ENCODE measurements around the gene NACA2. TPM values are rescaled to one million over a fixed set of nuclear protein-coding genes. Genes with fewer than 3 reads are reported as not detected.

NACA2 gene
- total RNA-seq, 1 experiment from 2014 or later: not detected

- peaks cover 13% of the 10 kb centered on the region for H3K9me3 ChIP-seq (replicated peaks)
- H3K27ac ChIP-seq: no peak overlapping the region
- H3K4me1 ChIP-seq: no peaks in the 10 kb centered on the region
- H3K36me3 ChIP-seq: no peaks in the 10 kb centered on the region
- no peaks in the 10 kb centered on the region for H3K27me3 ChIP-seq
- no peak overlapping the region for H3K4me3 ChIP-seq
- DNase-seq: no peak
These were observed 27.9 kb upstream of the NACA2 start for GRCh38 chr17:61618950-61619349.

GRCh38 chr17:61617330-61617729, 26.3 kb upstream of the NACA2 start:
- no peak overlapping the region for H3K4me3 ChIP-seq
- no peak for DNase-seq
- no peaks in the 10 kb centered on the region for H3K27me3 ChIP-seq
- H3K9me3 ChIP-seq (replicated peaks): peaks cover 13% of the 10 kb centered on the region
- no peaks in the 10 kb centered on the region for H3K36me3 ChIP-seq
- H3K4me1 ChIP-seq: no peaks in the 10 kb centered on the region
- no peak overlapping the region for H3K27ac ChIP-seq

DNA sequence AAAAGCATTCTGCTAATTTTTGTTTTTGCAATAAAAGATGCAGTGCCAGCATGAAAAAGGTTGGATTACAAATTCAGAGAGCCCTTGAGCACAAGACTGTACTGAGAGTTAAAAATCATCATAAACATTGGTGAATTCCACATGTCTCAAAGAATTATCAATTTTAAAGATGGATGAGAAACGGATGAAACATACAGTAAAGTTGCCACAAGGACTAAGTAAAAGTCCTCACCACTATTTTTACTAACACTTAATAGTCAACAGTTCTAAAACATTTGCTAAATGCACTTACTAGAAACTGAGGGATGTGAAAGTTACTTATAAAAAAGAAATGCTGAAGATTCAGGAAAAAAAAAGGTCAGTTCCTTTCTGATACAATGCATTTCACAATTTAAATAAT, 25.8 kb upstream of the NACA2 start:
- no peaks in the 10 kb centered on the region for H3K27me3 ChIP-seq
- no peaks in the 10 kb centered on the region for H3K36me3 ChIP-seq
- H3K4me1 ChIP-seq: no peaks in the 10 kb centered on the region
- DNase-seq: no peak
- no peak overlapping the region for H3K27ac ChIP-seq
- no peak overlapping the region for H3K4me3 ChIP-seq
- H3K9me3 ChIP-seq (replicated peaks): peaks cover 13% of the 10 kb centered on the region

DNA sequence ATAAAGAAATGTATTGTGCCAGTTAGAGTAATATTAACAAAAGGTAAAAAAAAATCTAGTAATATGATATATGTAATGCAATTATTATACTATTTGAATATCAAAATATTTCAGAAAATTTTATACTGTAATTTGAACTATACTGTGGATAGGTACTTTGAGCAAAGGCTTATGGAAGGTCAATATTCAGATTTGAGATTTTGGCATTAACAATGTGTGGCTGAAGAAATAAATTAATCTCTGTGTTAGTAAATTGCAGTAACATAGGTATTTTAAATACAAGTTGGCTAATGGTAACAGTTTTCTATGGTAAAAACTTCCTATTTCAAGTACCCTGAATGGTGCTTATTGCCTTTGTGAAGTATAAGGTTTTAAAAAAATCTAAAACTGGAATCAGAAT, 23.2 kb upstream of the NACA2 start:
- Histone ChIP-seq H3K27ac (no peak overlapping the region), H3K36me3 (no peaks in the 10 kb centered on the region), H3K4me1 (no peaks in the 10 kb centered on the region), H3K9me3 (replicated peaks) (peaks cover 5% of the 10 kb centered on the region), H3K27me3 (no peaks in the 10 kb centered on the region), H3K4me3 (no peak overlapping the region)
- DNase-seq: no peak

- Histone ChIP-seq H3K4me3 (no peak overlapping the region), H3K27me3 (no peaks in the 10 kb centered on the region; the same call in 1 of the 2 replicates), H3K36me3 (no peaks in the 10 kb centered on the region), H3K9me3 (replicated peaks) (no peaks in the 10 kb centered on the region), H3K27ac (no peak overlapping the region), H3K4me1 (no peaks in the 10 kb centered on the region)
- no peak for DNase-seq
These were observed 20.3 kb upstream of the NACA2 start for GRCh38 chr17:61611323-61611722.

GRCh38 chr17:61605692-61606091, 14.7 kb upstream of the NACA2 start:
- H3K27ac ChIP-seq: no peak overlapping the region
- DNase-seq: no peak
- H3K9me3 ChIP-seq (replicated peaks): no peaks in the 10 kb centered on the region
- H3K4me1 ChIP-seq: no peaks in the 10 kb centered on the region
- H3K4me3 ChIP-seq: no peak overlapping the region
- no peaks in the 10 kb centered on the region for H3K36me3 ChIP-seq
- H3K27me3 ChIP-seq: no peaks in the 10 kb centered on the region; the same call in 1 of the 2 replicates

DNA sequence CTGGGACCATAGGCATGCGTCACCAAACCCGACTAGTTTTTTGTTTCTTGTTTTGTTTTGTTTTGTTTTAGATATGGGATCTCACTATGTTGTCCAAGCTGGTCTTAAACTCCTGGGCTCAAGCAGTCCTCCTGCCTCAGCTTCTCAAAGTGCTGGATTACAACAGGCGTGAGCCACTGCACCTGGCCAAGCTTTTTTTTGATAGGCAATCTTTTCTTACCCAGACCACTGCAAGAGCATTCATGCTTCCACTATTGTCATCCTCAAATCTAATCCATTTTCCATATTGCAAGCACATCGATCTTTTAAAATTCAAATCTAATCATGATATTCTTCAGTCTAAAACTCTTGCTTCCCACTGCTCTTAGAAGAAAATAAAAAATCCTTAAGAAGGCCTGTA, 10.3 kb upstream of the NACA2 start:
- Histone ChIP-seq H3K27ac (no peak overlapping the region), H3K4me3 (no peak overlapping the region), H3K27me3 (no peaks in the 10 kb centered on the region; the same call in 1 of the 2 replicates), H3K36me3 (no peaks in the 10 kb centered on the region), H3K4me1 (no peaks in the 10 kb centered on the region), H3K9me3 (replicated peaks) (no peaks in the 10 kb centered on the region)
- DNase-seq: no peak

DNA sequence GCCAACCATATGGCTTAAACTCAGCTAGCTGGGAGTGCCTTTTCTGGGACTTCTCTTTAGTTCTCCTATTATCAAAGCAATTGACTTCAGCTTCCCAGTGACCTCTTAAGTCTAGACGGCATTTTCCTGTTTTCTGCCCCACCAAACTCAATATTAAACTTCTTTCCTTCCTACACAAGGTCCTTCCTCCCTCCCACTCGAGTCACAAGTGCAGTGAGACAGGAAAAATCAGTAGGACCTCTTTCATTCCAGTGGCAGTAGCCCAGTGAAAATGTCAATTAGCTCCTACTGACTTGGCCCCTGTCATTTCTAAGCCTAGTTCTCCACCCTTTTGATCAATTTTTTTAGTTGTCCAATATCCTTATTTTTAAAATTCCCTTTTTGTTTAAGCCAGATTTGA, 9.6 kb upstream of the NACA2 start:
- H3K27me3 ChIP-seq: no peaks in the 10 kb centered on the region; the same call in 1 of the 2 replicates
- no peaks in the 10 kb centered on the region for H3K4me1 ChIP-seq
- no peak overlapping the region for H3K27ac ChIP-seq
- no peaks in the 10 kb centered on the region for H3K9me3 ChIP-seq (replicated peaks)
- H3K36me3 ChIP-seq: no peaks in the 10 kb centered on the region
- DNase-seq: no peak
- no peak overlapping the region for H3K4me3 ChIP-seq

DNA sequence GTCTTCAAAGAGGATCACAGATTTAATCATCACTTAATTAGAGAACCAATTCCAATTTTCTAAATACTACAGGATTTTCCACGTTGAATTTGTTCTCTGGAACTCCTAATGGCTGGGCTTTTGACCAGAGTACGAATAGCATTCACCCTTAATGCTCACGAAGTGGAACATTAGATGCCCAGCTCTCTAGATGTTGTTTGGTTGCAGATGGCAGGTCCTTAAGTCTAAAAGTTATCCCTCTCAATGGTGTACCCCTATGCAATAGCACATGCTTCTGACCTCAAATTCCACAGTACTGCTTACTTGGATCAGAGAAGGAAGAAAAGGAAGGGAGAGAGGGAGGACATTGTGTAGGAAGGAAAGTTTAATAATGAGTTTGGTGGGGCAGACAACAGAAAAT, 8.6 kb upstream of the NACA2 start:
- Histone ChIP-seq H3K9me3 (replicated peaks) (no peaks in the 10 kb centered on the region), H3K27me3 (no peaks in the 10 kb centered on the region; the same call in 1 of the 2 replicates), H3K36me3 (no peaks in the 10 kb centered on the region), H3K4me1 (no peaks in the 10 kb centered on the region), H3K27ac (no peak overlapping the region), H3K4me3 (no peak overlapping the region)
- DNase-seq: no peak

GRCh38 chr17:61598014-61598413, 7.0 kb upstream of the NACA2 start:
- no peak overlapping the region for H3K4me3 ChIP-seq
- H3K27me3 ChIP-seq: no peaks in the 10 kb centered on the region; the same call in 1 of the 2 replicates
- no peak overlapping the region for H3K27ac ChIP-seq
- H3K9me3 ChIP-seq (replicated peaks): no peaks in the 10 kb centered on the region
- DNase-seq: no peak
- no peaks in the 10 kb centered on the region for H3K36me3 ChIP-seq
- no peaks in the 10 kb centered on the region for H3K4me1 ChIP-seq

DNA sequence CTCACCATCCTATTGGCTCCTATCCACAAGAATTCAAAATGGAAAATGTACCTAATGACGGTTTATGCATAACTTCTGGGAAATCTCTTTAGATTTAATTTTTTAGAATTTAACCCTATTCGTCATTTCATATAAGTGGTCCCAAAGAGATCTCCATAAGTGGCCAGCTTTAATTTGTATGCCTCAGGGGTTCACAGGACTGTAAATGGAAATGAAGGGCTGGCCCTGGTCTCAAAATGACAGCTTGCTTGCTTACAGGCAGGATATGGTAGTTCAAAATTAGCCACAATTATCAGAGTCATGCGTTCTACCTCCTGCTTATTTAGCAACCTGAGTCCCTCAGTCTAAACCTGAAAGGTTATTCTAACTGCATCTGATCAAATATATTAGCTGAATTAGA, 6.6 kb upstream of the NACA2 start:
- Histone ChIP-seq H3K9me3 (replicated peaks) (no peaks in the 10 kb centered on the region), H3K27me3 (no peaks in the 10 kb centered on the region; the same call in 1 of the 2 replicates), H3K36me3 (no peaks in the 10 kb centered on the region), H3K27ac (no peak overlapping the region), H3K4me3 (no peak overlapping the region), H3K4me1 (no peaks in the 10 kb centered on the region)
- DNase-seq: no peak

GRCh38 chr17:61595418-61596186, 4.6 kb upstream of the NACA2 start:
- no peaks in the 10 kb centered on the region; the same call in 1 of the 2 replicates for H3K27me3 ChIP-seq
- no peak overlapping the region for H3K4me3 ChIP-seq
- no peaks in the 10 kb centered on the region for H3K36me3 ChIP-seq
- no peaks in the 10 kb centered on the region for H3K9me3 ChIP-seq (replicated peaks)
- H3K27ac ChIP-seq: no peak overlapping the region
- DNase-seq: no peak
- no peaks in the 10 kb centered on the region for H3K4me1 ChIP-seq

GRCh38 chr17:61594294-61594825, 3.3 kb upstream of the NACA2 start:
- no peaks in the 10 kb centered on the region for H3K4me1 ChIP-seq
- H3K36me3 ChIP-seq: no peaks in the 10 kb centered on the region
- no peaks in the 10 kb centered on the region for H3K9me3 ChIP-seq (replicated peaks)
- no peak for DNase-seq
- H3K4me3 ChIP-seq: no peak overlapping the region
- H3K27me3 ChIP-seq: no peaks in the 10 kb centered on the region; the same call in 1 of the 2 replicates
- no peak overlapping the region for H3K27ac ChIP-seq

- no peaks in the 10 kb centered on the region; the same call in 1 of the 2 replicates for H3K27me3 ChIP-seq
- H3K4me1 ChIP-seq: no peaks in the 10 kb centered on the region
- no peak for DNase-seq
- no peaks in the 10 kb centered on the region for H3K36me3 ChIP-seq
- no peaks in the 10 kb centered on the region for H3K9me3 ChIP-seq (replicated peaks)
- no peak overlapping the region for H3K4me3 ChIP-seq
- H3K27ac ChIP-seq: no peak overlapping the region
These were observed 2.4 kb upstream of the NACA2 start for GRCh38 chr17:61593426-61593825.

DNA sequence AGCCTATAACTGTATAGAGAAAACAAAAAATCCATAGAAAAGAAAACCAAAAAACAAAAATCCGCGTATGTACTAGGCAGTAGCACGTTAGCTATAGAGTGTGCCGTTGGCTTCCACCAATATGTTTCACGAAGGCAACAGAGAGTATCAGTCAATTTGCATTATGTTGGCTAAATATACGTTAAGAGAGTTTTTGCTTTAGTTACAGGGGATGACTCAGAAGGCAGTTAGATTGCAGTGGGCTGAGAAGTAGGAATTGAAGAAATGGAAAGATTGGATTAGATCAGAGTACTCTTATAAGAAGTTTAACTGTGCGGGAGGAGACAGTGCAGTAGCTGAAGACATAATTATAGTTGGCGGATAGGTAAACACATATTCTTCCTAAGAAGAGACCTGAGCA, 911 bp upstream of the NACA2 start:
- Histone ChIP-seq H3K27ac (no peak overlapping the region), H3K4me1 (no peaks in the 10 kb centered on the region), H3K9me3 (replicated peaks) (no peaks in the 10 kb centered on the region), H3K4me3 (no peak overlapping the region), H3K36me3 (no peaks in the 10 kb centered on the region), H3K27me3 (no peaks in the 10 kb centered on the region; the same call in 1 of the 2 replicates)
- DNase-seq: no peak

GRCh38 chr17:61589990-61590389, 1.0 kb downstream of the NACA2 start:
- Histone ChIP-seq H3K27me3 (no peaks in the 10 kb centered on the region), H3K9me3 (replicated peaks) (no peaks in the 10 kb centered on the region), H3K36me3 (no peaks in the 10 kb centered on the region), H3K27ac (no peak overlapping the region), H3K4me1 (no peaks in the 10 kb centered on the region), H3K4me3 (no peak overlapping the region)
- no peak for DNase-seq

Measured in SJCRH30 (cell line).